ENCODE data around the gene ITIH3. TPM values are rescaled to one million over a fixed set of nuclear protein-coding genes. Genes with fewer than 3 reads are reported as not detected.
A peak's percentile ranks its signal among the peaks of the same experiment; 100 is the strongest.

The ITIH3 gene
- total RNA-seq, 1 experiment from 2014 or later, result 0.37 TPM

GRCh38 chr3:52827441-52827840 is 32.8 kb downstream of the ITIH3 start (continued):
- TF ChIP-seq ARID4B (CRISPR knock-in tag; IDR thresholded peaks at IDR 0.05; ENCODE audit: borderline replicate concordance), result no peak
- no peak for TF ChIP-seq CREB1 (CRISPR knock-in tag; IDR thresholded peaks at IDR 0.05)
- no peak for TF ChIP-seq ZNF263 (CRISPR knock-in tag; IDR thresholded peaks at IDR 0.05; ENCODE audit: low read depth)
- TF ChIP-seq, protein P1, sequence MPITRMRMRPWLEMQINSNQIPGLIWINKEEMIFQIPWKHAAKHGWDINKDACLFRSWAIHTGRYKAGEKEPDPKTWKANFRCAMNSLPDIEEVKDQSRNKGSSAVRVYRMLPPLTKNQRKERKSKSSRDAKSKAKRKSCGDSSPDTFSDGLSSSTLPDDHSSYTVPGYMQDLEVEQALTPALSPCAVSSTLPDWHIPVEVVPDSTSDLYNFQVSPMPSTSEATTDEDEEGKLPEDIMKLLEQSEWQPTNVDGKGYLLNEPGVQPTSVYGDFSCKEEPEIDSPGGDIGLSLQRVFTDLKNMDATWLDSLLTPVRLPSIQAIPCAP (CRISPR knock-in tag; IDR thresholded peaks at IDR 0.05), result no peak
- no peak for TF ChIP-seq TEAD1 (CRISPR knock-in tag; IDR thresholded peaks at IDR 0.05)
- no peak for TF ChIP-seq PRRX2 (CRISPR knock-in tag; IDR thresholded peaks at IDR 0.05)
- no peak for TF ChIP-seq NFE2L1 (CRISPR knock-in tag; IDR thresholded peaks at IDR 0.05)
- TF ChIP-seq TCF7 (CRISPR knock-in tag; IDR thresholded peaks at IDR 0.05; ENCODE audit: low read depth), result no peak
- no peak for TF ChIP-seq FOXP1 (CRISPR knock-in tag; IDR thresholded peaks at IDR 0.05; ENCODE audit: borderline replicate concordance)

GRCh38 chr3:52827866-52828376 is 33.3 kb downstream of the ITIH3 start:
- Mint-ChIP-seq H3K4me1 (no peaks in the 10 kb centered on the region), H3K27ac (no peak overlapping the region), H3K4me3 (no peak overlapping the region), H3K27me3 (ENCODE audit: low read depth) (no peaks in the 10 kb centered on the region), H3K36me3 (no peaks in the 10 kb centered on the region), H3K9me3 (no peaks in the 10 kb centered on the region)
- ChIA-PET CTCF (no interaction called here), POLR2A (no interaction called here)
- DNase-seq (ENCODE audit: low spot score), result no peak
- peak; percentile 71 for ATAC-seq
- TF ChIP-seq, protein P2, sequence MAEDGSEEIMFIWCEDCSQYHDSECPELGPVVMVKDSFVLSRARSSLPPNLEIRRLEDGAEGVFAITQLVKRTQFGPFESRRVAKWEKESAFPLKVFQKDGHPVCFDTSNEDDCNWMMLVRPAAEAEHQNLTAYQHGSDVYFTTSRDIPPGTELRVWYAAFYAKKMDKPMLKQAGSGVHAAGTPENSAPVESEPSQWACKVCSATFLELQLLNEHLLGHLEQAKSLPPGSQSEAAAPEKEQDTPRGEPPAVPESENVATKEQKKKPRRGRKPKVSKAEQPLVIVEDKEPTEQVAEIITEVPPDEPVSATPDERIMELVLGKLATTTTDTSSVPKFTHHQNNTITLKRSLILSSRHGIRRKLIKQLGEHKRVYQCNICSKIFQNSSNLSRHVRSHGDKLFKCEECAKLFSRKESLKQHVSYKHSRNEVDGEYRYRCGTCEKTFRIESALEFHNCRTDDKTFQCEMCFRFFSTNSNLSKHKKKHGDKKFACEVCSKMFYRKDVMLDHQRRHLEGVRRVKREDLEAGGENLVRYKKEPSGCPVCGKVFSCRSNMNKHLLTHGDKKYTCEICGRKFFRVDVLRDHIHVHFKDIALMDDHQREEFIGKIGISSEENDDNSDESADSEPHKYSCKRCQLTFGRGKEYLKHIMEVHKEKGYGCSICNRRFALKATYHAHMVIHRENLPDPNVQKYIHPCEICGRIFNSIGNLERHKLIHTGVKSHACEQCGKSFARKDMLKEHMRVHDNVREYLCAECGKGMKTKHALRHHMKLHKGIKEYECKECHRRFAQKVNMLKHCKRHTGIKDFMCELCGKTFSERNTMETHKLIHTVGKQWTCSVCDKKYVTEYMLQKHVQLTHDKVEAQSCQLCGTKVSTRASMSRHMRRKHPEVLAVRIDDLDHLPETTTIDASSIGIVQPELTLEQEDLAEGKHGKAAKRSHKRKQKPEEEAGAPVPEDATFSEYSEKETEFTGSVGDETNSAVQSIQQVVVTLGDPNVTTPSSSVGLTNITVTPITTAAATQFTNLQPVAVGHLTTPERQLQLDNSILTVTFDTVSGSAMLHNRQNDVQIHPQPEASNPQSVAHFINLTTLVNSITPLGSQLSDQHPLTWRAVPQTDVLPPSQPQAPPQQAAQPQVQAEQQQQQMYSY (CRISPR knock-in tag; IDR thresholded peaks at IDR 0.05), result no peak
- TF ChIP-seq ZSCAN18 (CRISPR knock-in tag; IDR thresholded peaks at IDR 0.05), result no peak
- no peak for TF ChIP-seq E2F1 (CRISPR knock-in tag; IDR thresholded peaks at IDR 0.05)
- no peak for TF ChIP-seq MXD4 (CRISPR knock-in tag; IDR thresholded peaks at IDR 0.05; ENCODE audit: borderline replicate concordance)
- no peak for TF ChIP-seq OVOL2 (CRISPR knock-in tag; IDR thresholded peaks at IDR 0.05; ENCODE audit: borderline replicate concordance)
- no peak for TF ChIP-seq FOXP4 (CRISPR knock-in tag; IDR thresholded peaks at IDR 0.05)
- TF ChIP-seq, protein P3, sequence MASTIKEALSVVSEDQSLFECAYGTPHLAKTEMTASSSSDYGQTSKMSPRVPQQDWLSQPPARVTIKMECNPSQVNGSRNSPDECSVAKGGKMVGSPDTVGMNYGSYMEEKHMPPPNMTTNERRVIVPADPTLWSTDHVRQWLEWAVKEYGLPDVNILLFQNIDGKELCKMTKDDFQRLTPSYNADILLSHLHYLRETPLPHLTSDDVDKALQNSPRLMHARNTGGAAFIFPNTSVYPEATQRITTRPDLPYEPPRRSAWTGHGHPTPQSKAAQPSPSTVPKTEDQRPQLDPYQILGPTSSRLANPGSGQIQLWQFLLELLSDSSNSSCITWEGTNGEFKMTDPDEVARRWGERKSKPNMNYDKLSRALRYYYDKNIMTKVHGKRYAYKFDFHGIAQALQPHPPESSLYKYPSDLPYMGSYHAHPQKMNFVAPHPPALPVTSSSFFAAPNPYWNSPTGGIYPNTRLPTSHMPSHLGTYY (CRISPR knock-in tag; IDR thresholded peaks at IDR 0.05), result no peak
- TF ChIP-seq, protein P4, sequence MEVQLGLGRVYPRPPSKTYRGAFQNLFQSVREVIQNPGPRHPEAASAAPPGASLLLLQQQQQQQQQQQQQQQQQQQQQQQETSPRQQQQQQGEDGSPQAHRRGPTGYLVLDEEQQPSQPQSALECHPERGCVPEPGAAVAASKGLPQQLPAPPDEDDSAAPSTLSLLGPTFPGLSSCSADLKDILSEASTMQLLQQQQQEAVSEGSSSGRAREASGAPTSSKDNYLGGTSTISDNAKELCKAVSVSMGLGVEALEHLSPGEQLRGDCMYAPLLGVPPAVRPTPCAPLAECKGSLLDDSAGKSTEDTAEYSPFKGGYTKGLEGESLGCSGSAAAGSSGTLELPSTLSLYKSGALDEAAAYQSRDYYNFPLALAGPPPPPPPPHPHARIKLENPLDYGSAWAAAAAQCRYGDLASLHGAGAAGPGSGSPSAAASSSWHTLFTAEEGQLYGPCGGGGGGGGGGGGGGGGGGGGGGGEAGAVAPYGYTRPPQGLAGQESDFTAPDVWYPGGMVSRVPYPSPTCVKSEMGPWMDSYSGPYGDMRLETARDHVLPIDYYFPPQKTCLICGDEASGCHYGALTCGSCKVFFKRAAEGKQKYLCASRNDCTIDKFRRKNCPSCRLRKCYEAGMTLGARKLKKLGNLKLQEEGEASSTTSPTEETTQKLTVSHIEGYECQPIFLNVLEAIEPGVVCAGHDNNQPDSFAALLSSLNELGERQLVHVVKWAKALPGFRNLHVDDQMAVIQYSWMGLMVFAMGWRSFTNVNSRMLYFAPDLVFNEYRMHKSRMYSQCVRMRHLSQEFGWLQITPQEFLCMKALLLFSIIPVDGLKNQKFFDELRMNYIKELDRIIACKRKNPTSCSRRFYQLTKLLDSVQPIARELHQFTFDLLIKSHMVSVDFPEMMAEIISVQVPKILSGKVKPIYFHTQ (CRISPR knock-in tag; IDR thresholded peaks at IDR 0.05), result no peak
- no peak for TF ChIP-seq NFYB (CRISPR knock-in tag; conservative IDR thresholded peaks at IDR 0.05; ENCODE audit: low read depth)

Data from WTC11 (cell line).